Endothelial cell of umbilical vein (primary cell): ENCODE measurements around the gene AMBP.

Experiments
- EZH2 ChIP-seq: IDR thresholded peaks from 2 replicates; pipeline ENCODE4 v1.6.1; 2012; ENCODE audit warnings: borderline replicate concordance, low read depth, mild to moderate bottlenecking, moderate library complexity, low read length, inconsistent platforms; ENCODE audit not compliant: severe bottlenecking
- POLR2A ChIP-seq: IDR thresholded peaks from 2 replicates; pipeline ENCODE4 v1.6.1; 2012; ENCODE audit warnings: low read depth, mild to moderate bottlenecking, control low read depth, low read length
- POLR2AphosphoS5 ChIP-seq: IDR thresholded peaks from 2 replicates; pipeline ENCODE4 v1.6.1; 2012; ENCODE audit warnings: low read depth, mild to moderate bottlenecking, control low read depth, low read length, moderate library complexity; ENCODE audit not compliant: insufficient read depth
- TF ChIP-seq, protein P1 (sequence below), 2 donors: IDR thresholded peaks; 1 replicate in 1 of 2; 2 replicates in 1 of 2; pipeline ENCODE4 v1.5.1; 2011; ENCODE audit warnings: low read length in 2 of 2, mild to moderate bottlenecking in 2 of 2, moderate library complexity in 2 of 2, control low read depth in 1 of 2, inconsistent platforms in 1 of 2, low read depth in 1 of 2; ENCODE audit not compliant: insufficient read depth in 1 of 2; ENCODE audit errors: extremely low read depth in 1 of 2

DNA sequence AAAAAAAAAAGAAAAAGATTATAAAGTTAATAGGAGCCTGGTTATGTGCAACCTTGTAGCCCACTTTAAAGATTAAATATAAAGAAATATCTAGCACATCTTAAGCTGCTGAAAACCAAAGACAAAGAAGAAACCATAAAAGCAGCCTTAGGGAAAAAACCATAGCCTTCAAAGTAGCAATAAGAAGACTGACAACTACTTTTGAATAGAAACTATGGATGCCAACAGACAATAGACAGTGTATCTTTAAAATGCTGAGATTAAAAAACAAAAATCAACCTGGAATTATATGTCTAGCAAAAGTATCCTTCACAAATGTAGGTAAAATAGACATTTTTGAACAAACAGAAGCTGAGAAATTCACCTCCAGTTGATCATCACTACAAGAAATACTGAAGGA is 24.4 kb upstream of the AMBP start:
- TF ChIP-seq, protein P1, sequence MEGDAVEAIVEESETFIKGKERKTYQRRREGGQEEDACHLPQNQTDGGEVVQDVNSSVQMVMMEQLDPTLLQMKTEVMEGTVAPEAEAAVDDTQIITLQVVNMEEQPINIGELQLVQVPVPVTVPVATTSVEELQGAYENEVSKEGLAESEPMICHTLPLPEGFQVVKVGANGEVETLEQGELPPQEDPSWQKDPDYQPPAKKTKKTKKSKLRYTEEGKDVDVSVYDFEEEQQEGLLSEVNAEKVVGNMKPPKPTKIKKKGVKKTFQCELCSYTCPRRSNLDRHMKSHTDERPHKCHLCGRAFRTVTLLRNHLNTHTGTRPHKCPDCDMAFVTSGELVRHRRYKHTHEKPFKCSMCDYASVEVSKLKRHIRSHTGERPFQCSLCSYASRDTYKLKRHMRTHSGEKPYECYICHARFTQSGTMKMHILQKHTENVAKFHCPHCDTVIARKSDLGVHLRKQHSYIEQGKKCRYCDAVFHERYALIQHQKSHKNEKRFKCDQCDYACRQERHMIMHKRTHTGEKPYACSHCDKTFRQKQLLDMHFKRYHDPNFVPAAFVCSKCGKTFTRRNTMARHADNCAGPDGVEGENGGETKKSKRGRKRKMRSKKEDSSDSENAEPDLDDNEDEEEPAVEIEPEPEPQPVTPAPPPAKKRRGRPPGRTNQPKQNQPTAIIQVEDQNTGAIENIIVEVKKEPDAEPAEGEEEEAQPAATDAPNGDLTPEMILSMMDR (IDR thresholded peaks at IDR 0.05; ENCODE audit: extremely low read depth in 1 of 2, insufficient read depth in 1 of 2, low read depth in 1 of 2, low read length in 2 of 2) = no peak
- TF ChIP-seq POLR2AphosphoS5 (no peak), EZH2 (no peak), POLR2A (no peak)
